ENCODE results near the gene ICAM1. TPM values are rescaled to one million over a fixed set of nuclear protein-coding genes. Genes with fewer than 3 reads are reported as not detected.

The ICAM1 gene
- total and polyA plus RNA-seq, 10 of the 15 experiments (the other 5 are each of a cell fraction or from before 2014, with no cell fraction given), result 7.6 to 115 (median 60.2) TPM

DNA sequence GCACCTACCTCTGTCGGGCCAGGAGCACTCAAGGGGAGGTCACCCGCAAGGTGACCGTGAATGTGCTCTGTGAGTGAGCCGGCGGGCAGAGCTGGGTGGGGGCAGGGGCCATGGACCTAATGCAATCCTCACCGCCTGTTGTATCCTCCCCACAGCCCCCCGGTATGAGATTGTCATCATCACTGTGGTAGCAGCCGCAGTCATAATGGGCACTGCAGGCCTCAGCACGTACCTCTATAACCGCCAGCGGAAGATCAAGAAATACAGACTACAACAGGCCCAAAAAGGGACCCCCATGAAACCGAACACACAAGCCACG is 14.0 kb downstream of the ICAM1 start:
- H3K79me2 ChIP-seq (ENCODE audit: control insufficient read depth, insufficient read depth, low read length), result peaks cover 5% of the 10 kb centered on the region
- RAD21 ChIA-PET (ENCODE audit: unreplicated experiment), result interaction anchor here (0.7 kb wide), 1 partner anchor 96 kb away, joined by 3 read pairs; the partner anchor contains the start of gene TYK2
- in situ Hi-C loops (cut with MboI), result no loop called here
- whole genome bisulfite sequencing (ENCODE audit: insufficient coverage, insufficient replicate concordance, low lambda C conversion rate, missing lambda C conversion rate), result 98% methylated on average over 13 of the region's 13 CpGs
- SMC1A ChIA-PET (ENCODE audit: uncharacterized antibody, unreplicated experiment), result interaction anchor here (0.7 to 3.7 kb wide), 3 partner anchors 13 to 14 kb away, joined by 3 to 50 read pairs (median 4); partner anchors contain the start of gene ICAM1
- H3K36me3 ChIP-seq (ENCODE audit: control insufficient read depth in 2 of 2, insufficient read depth in 2 of 2, low read length in 1 of 2), result peaks cover 27 to 30% of the 10 kb centered on the region in 2 experiments; a peak in 3 of 4 replicates
- H3K4me1 ChIP-seq (ENCODE audit: control insufficient read depth, insufficient read depth, low read length), result peaks cover 50% of the 10 kb centered on the region
- H3K4me2 ChIP-seq (ENCODE audit: control insufficient read depth, insufficient read depth), result no peak overlapping the region
- DNase-seq (ENCODE audit: low read depth, low spot score) (no peak), FAIRE-seq (no peak), ATAC-seq (no peak)
- no TSS peak for BruUV-seq (replicated peaks)
- POLR2A ChIA-PET, result interaction anchor here (5.5 kb wide), 1 partner anchor 14 kb away, joined by 69 read pairs; the partner anchor contains the start of gene ICAM1
- peaks cover 10% of the 10 kb centered on the region; the same call in 1 of the 2 replicates for H4K20me1 ChIP-seq (ENCODE audit: control insufficient read depth, insufficient read depth)
- H3K9ac ChIP-seq (ENCODE audit: control insufficient read depth, insufficient read depth, low read length), result no peak overlapping the region
- CTCF ChIA-PET, result interaction anchor here (5.9 kb wide), 1 partner anchor 14 kb away, joined by 58 read pairs; the partner anchor contains the start of gene ICAM1
- H3K4me3 ChIP-seq, result no peak overlapping the region
- no peak overlapping the region for H3K27ac ChIP-seq (ENCODE audit: control insufficient read depth, insufficient read depth)
- intact Hi-C loops (cut with micrococcal nuclease; ENCODE audit: unreplicated experiment), result no loop called here
- H2AFZ ChIP-seq (ENCODE audit: control insufficient read depth, low read depth, low read length), result no peak overlapping the region
- H3K27me3 ChIP-seq (replicated peaks in 1 of 2; ENCODE audit: control insufficient read depth in 2 of 2, insufficient read depth in 2 of 2, low read length in 1 of 2), result no peaks in the 10 kb centered on the region
- H3K9me3 ChIP-seq (replicated peaks; ENCODE audit: control insufficient read depth, insufficient read depth, low read length), result no peaks in the 10 kb centered on the region
- TF ChIP-seq SIN3A (IDR thresholded peaks at IDR 0.05; ENCODE audit: low read depth, low read length) (no peak), CHD4 (IDR thresholded peaks at IDR 0.05) (no peak), IKZF2 (IDR thresholded peaks at IDR 0.05) (no peak), IKZF1 (conservative IDR thresholded peaks at IDR 0.05) (no peak), EGR1 (IDR thresholded peaks at IDR 0.05; ENCODE audit: borderline replicate concordance in 1 of 2, low read depth in 2 of 2, low read length in 2 of 2) (no peak), ATF7 (IDR thresholded peaks at IDR 0.05; ENCODE audit: low read depth) (no peak), BRCA1 (IDR thresholded peaks at IDR 0.05; ENCODE audit: low read depth, low read length) (no peak)
- TF ChIP-seq, protein P1, sequence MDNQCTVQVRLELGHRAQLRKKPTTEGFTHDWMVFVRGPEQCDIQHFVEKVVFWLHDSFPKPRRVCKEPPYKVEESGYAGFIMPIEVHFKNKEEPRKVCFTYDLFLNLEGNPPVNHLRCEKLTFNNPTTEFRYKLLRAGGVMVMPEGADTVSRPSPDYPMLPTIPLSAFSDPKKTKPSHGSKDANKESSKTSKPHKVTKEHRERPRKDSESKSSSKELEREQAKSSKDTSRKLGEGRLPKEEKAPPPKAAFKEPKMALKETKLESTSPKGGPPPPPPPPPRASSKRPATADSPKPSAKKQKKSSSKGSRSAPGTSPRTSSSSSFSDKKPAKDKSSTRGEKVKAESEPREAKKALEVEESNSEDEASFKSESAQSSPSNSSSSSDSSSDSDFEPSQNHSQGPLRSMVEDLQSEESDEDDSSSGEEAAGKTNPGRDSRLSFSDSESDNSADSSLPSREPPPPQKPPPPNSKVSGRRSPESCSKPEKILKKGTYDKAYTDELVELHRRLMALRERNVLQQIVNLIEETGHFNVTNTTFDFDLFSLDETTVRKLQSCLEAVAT (IDR thresholded peaks at IDR 0.05), result 0 out of 2 replicates have a peak, but pooled peaks have one; percentile 17
- TF ChIP-seq, protein P2, sequence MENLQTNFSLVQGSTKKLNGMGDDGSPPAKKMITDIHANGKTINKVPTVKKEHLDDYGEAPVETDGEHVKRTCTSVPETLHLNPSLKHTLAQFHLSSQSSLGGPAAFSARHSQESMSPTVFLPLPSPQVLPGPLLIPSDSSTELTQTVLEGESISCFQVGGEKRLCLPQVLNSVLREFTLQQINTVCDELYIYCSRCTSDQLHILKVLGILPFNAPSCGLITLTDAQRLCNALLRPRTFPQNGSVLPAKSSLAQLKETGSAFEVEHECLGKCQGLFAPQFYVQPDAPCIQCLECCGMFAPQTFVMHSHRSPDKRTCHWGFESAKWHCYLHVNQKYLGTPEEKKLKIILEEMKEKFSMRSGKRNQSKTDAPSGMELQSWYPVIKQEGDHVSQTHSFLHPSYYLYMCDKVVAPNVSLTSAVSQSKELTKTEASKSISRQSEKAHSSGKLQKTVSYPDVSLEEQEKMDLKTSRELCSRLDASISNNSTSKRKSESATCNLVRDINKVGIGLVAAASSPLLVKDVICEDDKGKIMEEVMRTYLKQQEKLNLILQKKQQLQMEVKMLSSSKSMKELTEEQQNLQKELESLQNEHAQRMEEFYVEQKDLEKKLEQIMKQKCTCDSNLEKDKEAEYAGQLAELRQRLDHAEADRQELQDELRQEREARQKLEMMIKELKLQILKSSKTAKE (IDR thresholded peaks at IDR 0.05; ENCODE audit: low read depth, poor library complexity, severe bottlenecking), result no peak
- TF ChIP-seq, protein P3, sequence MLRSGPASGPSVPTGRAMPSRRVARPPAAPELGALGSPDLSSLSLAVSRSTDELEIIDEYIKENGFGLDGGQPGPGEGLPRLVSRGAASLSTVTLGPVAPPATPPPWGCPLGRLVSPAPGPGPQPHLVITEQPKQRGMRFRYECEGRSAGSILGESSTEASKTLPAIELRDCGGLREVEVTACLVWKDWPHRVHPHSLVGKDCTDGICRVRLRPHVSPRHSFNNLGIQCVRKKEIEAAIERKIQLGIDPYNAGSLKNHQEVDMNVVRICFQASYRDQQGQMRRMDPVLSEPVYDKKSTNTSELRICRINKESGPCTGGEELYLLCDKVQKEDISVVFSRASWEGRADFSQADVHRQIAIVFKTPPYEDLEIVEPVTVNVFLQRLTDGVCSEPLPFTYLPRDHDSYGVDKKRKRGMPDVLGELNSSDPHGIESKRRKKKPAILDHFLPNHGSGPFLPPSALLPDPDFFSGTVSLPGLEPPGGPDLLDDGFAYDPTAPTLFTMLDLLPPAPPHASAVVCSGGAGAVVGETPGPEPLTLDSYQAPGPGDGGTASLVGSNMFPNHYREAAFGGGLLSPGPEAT (IDR thresholded peaks at IDR 0.05; ENCODE audit: low read depth), result no peak
- TF ChIP-seq, protein P4, sequence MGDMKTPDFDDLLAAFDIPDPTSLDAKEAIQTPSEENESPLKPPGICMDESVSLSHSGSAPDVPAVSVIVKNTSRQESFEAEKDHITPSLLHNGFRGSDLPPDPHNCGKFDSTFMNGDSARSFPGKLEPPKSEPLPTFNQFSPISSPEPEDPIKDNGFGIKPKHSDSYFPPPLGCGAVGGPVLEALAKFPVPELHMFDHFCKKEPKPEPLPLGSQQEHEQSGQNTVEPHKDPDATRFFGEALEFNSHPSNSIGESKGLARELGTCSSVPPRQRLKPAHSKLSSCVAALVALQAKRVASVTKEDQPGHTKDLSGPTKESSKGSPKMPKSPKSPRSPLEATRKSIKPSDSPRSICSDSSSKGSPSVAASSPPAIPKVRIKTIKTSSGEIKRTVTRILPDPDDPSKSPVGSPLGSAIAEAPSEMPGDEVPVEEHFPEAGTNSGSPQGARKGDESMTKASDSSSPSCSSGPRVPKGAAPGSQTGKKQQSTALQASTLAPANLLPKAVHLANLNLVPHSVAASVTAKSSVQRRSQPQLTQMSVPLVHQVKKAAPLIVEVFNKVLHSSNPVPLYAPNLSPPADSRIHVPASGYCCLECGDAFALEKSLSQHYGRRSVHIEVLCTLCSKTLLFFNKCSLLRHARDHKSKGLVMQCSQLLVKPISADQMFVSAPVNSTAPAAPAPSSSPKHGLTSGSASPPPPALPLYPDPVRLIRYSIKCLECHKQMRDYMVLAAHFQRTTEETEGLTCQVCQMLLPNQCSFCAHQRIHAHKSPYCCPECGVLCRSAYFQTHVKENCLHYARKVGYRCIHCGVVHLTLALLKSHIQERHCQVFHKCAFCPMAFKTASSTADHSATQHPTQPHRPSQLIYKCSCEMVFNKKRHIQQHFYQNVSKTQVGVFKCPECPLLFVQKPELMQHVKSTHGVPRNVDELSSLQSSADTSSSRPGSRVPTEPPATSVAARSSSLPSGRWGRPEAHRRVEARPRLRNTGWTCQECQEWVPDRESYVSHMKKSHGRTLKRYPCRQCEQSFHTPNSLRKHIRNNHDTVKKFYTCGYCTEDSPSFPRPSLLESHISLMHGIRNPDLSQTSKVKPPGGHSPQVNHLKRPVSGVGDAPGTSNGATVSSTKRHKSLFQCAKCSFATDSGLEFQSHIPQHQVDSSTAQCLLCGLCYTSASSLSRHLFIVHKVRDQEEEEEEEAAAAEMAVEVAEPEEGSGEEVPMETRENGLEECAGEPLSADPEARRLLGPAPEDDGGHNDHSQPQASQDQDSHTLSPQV (IDR thresholded peaks at IDR 0.05), result no peak
- TF ChIP-seq, protein P5, sequence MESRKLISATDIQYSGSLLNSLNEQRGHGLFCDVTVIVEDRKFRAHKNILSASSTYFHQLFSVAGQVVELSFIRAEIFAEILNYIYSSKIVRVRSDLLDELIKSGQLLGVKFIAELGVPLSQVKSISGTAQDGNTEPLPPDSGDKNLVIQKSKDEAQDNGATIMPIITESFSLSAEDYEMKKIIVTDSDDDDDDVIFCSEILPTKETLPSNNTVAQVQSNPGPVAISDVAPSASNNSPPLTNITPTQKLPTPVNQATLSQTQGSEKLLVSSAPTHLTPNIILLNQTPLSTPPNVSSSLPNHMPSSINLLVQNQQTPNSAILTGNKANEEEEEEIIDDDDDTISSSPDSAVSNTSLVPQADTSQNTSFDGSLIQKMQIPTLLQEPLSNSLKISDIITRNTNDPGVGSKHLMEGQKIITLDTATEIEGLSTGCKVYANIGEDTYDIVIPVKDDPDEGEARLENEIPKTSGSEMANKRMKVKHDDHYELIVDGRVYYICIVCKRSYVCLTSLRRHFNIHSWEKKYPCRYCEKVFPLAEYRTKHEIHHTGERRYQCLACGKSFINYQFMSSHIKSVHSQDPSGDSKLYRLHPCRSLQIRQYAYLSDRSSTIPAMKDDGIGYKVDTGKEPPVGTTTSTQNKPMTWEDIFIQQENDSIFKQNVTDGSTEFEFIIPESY (IDR thresholded peaks at IDR 0.05), result peak; percentile 58; the same call in 1 of the 2 replicates

Measured in GM12878 (cell line).